ENCODE measurements around the gene CHIC1. TPM values are rescaled to one million over a fixed set of nuclear protein-coding genes. Genes with fewer than 3 reads are reported as not detected.

CHIC1 gene
- total RNA-seq, 1 experiment from 2014 or later = 15.5 TPM

GRCh38 chrX:73556159-73556558, 6.8 kb upstream of the CHIC1 start:
- no TSS peak for BruUV-seq (replicated peaks)
- Histone ChIP-seq H3K9me3 (ENCODE audit: control insufficient read depth, insufficient read depth, low read depth, low read length) (no peaks in the 10 kb centered on the region), H3K27me3 (ENCODE audit: control insufficient read depth, insufficient read depth, low read length) (no peaks in the 10 kb centered on the region), H3K27ac (ENCODE audit: low read length) (no peak overlapping the region), H3K4me1 (ENCODE audit: control insufficient read depth, insufficient read depth, low read length) (no peaks in the 10 kb centered on the region), H3K36me3 (ENCODE audit: control insufficient read depth, insufficient read depth, low read length) (no peaks in the 10 kb centered on the region), H3K4me3 (ENCODE audit: low read depth in 2 of 2, low read length in 2 of 2) (no peak overlapping the region)
- CTCF ChIA-PET = no interaction called here
- in situ Hi-C loops (cut with HindIII; ENCODE audit: low pct_unique_long_range_greater_than_20kb, low sequenced_read_pairs) (no loop called here), intact Hi-C loops (cut with micrococcal nuclease; ENCODE audit: unreplicated experiment) (no loop called here)
- ATAC-seq = no peak
- no peak for DNase-seq (ENCODE audit: low read depth, low spot score)
- POLR2A ChIA-PET = no interaction called here
- no peak for TF ChIP-seq REST (IDR thresholded peaks at IDR 0.05; ENCODE audit: insufficient read depth in 1 of 2, low read depth in 2 of 2, low read length in 1 of 2)
- TF ChIP-seq TCF7L2 (IDR thresholded peaks at IDR 0.05; ENCODE audit: low read depth, low read length) = no peak
- TF ChIP-seq CTCF (IDR thresholded peaks at IDR 0.05) = no peak
- no peak for TF ChIP-seq SIN3A (IDR thresholded peaks at IDR 0.05; ENCODE audit: borderline replicate concordance, insufficient read depth, low read depth, low read length)
- no peak for TF ChIP-seq POLR2AphosphoS5 (IDR thresholded peaks at IDR 0.05; ENCODE audit: low read depth, low read length)

GRCh38 chrX:73561801-73562200, 1.2 kb upstream of the CHIC1 start:
- in situ Hi-C loops (cut with HindIII; ENCODE audit: low pct_unique_long_range_greater_than_20kb, low sequenced_read_pairs) (no loop called here), intact Hi-C loops (cut with micrococcal nuclease; ENCODE audit: unreplicated experiment) (no loop called here)
- TSS peak; percentile 76 for BruUV-seq (replicated peaks)
- Histone ChIP-seq H3K4me1 (ENCODE audit: control insufficient read depth, insufficient read depth, low read length) (peaks cover 4% of the 10 kb centered on the region; the same call in 1 of the 2 replicates), H3K4me3 (ENCODE audit: low read depth in 2 of 2, low read length in 2 of 2) (no peak overlapping the region), H3K36me3 (ENCODE audit: control insufficient read depth, insufficient read depth, low read length) (no peaks in the 10 kb centered on the region), H3K27ac (ENCODE audit: low read length) (no peak overlapping the region; the same call in 1 of the 2 replicates), H3K27me3 (ENCODE audit: control insufficient read depth, insufficient read depth, low read length) (no peaks in the 10 kb centered on the region), H3K9me3 (ENCODE audit: control insufficient read depth, insufficient read depth, low read depth, low read length) (no peaks in the 10 kb centered on the region)
- TF ChIP-seq POLR2AphosphoS5 (IDR thresholded peaks at IDR 0.05; ENCODE audit: low read depth, low read length) (no peak), CTCF (IDR thresholded peaks at IDR 0.05) (no peak), SIN3A (IDR thresholded peaks at IDR 0.05; ENCODE audit: borderline replicate concordance, insufficient read depth, low read depth, low read length) (no peak), TCF7L2 (IDR thresholded peaks at IDR 0.05; ENCODE audit: low read depth, low read length) (no peak), REST (IDR thresholded peaks at IDR 0.05; ENCODE audit: insufficient read depth in 1 of 2, low read depth in 2 of 2, low read length in 1 of 2) (no peak)
- DNase-seq (ENCODE audit: low read depth, low spot score) (no peak), ATAC-seq (no peak)
- POLR2A ChIA-PET = no interaction called here
- CTCF ChIA-PET = no interaction called here

Data from Panc1 (cell line).